Stimulated activated CD4-positive, alpha-beta T cell treated with anti-CD3 and anti-CD28 coated beads, TNF-alpha, amount 100 ng/mL, for 4 hours (primary cell): Measurements from ENCODE around the gene HCN4.

ENCODE experiments used
- DNase-seq, 3 experiments: peaks; one replicate each; pipeline ENCODE4 v3.0.0-alpha.2; 2020; ENCODE audit warnings: low read depth in 3 of 3

HCN4 gene

GRCh38 chr15:73345658-73346057 lies 23.1 kb downstream of the HCN4 start:
- DNase-seq: no peak

- no peak for DNase-seq
These were observed 24.7 kb downstream of the HCN4 start for GRCh38 chr15:73344056-73344455.

GRCh38 chr15:73341886-73342600 lies 26.7 kb downstream of the HCN4 start:
- DNase-seq: no peak

GRCh38 chr15:73340502-73341192 lies 28.1 kb downstream of the HCN4 start:
- no peak for DNase-seq

GRCh38 chr15:73338606-73339374 lies 30.0 kb downstream of the HCN4 start:
- no peak for DNase-seq

- no peak for DNase-seq
These were observed 30.7 kb downstream of the HCN4 start for GRCh38 chr15:73338058-73338457.

GRCh38 chr15:73337187-73337586 lies 31.6 kb downstream of the HCN4 start:
- DNase-seq: no peak

GRCh38 chr15:73336756-73337155 lies 32.0 kb downstream of the HCN4 start:
- DNase-seq: no peak

GRCh38 chr15:73335471-73335870 lies 33.3 kb downstream of the HCN4 start:
- DNase-seq: no peak

GRCh38 chr15:73335026-73335425 lies 33.7 kb downstream of the HCN4 start:
- DNase-seq: no peak

GRCh38 chr15:73334086-73334485 lies 34.7 kb downstream of the HCN4 start:
- no peak for DNase-seq

GRCh38 chr15:73333001-73333400 lies 35.8 kb downstream of the HCN4 start:
- DNase-seq: no peak

GRCh38 chr15:73331991-73332925 lies 36.5 kb downstream of the HCN4 start:
- DNase-seq: no peak

GRCh38 chr15:73331501-73331900 lies 37.3 kb downstream of the HCN4 start:
- DNase-seq: no peak

GRCh38 chr15:73330206-73331051 lies 38.3 kb downstream of the HCN4 start:
- no peak for DNase-seq

GRCh38 chr15:73329501-73330200 lies 39.1 kb downstream of the HCN4 start:
- no peak for DNase-seq

- no peak for DNase-seq
These were observed 39.8 kb downstream of the HCN4 start for GRCh38 chr15:73328981-73329380.

- no peak for DNase-seq
These were observed 40.5 kb downstream of the HCN4 start for GRCh38 chr15:73328149-73328820.

- DNase-seq: no peak
These were observed 42.6 kb downstream of the HCN4 start for GRCh38 chr15:73326157-73326556.
